Activated naive CD4-positive, alpha-beta T cell treated with anti-CD3 and anti-CD28 coated beads for 36 hours (primary cell): Measurements from ENCODE around the gene NSUN3. TPM values are rescaled to one million over a fixed set of nuclear protein-coding genes. Genes with fewer than 3 reads are reported as not detected.

Source experiments
- CTCF ChIA-PET: fragments of 350-600 bp; sonication (Branson Sonifier 250); formaldehyde crosslinking; loops from one replicate; lab custom pipeline; 2021; ENCODE audit warnings: antibody characterized with exemption; lab: Charles Lee
- DNase-seq: peaks from one replicate; pipeline ENCODE4 v3.0.0-alpha.2; 2020
- H3K27ac Mint-ChIP-seq: one replicate; pipeline ENCODE4 v1.8.0; 2021; ENCODE audit warnings: mild to moderate bottlenecking, mixed read lengths
- H3K27me3 Mint-ChIP-seq: one replicate; pipeline ENCODE4 v1.8.0; 2021; ENCODE audit warnings: low read depth, mixed read lengths
- H3K36me3 Mint-ChIP-seq: one replicate; pipeline ENCODE4 v1.8.0; 2021; ENCODE audit warnings: low read depth, mixed read lengths
- H3K4me1 Mint-ChIP-seq: one replicate; pipeline ENCODE4 v1.8.0; 2021; ENCODE audit warnings: low read depth, mixed read lengths
- H3K4me3 Mint-ChIP-seq: one replicate; pipeline ENCODE4 v1.8.0; 2021; ENCODE audit warnings: mild to moderate bottlenecking, moderate library complexity, mixed read lengths
- H3K9me3 Mint-ChIP-seq: one replicate; pipeline ENCODE4 v1.8.0; 2021; ENCODE audit warnings: mixed read lengths
- intact Hi-C: fragments of 100-400 bp; cut with micrococcal nuclease; formaldehyde crosslinking; loops from one replicate; pipeline ENCODE4 v1.15.1; 2023
- total RNA-seq, 2 experiments: library from RNA; stranded (reverse); gene quantifications; one replicate each; pipeline ENCODE4 v1.2.3, GENCODE V29; 2021

The NSUN3 gene
- total RNA-seq, 2 experiments from 2014 or later, result 10.9 to 15.8 TPM

DNA sequence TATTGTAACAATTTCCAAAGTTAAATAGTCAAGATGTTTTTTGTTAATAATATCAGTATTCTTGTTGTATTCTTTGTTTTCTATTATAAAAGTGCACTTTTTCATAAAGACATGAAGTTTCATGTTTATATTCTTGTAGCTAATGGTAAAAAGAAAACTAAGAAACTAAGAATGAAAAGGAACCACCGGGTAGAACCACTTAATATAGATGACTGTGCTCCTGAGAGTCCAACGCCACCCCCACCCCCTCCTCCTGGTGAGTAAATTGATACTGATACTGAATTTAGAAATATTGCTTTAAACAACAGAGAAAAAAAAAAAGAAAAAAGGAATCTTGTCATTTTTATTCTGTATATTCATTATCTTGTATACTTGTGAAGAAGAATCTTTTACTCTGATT is 13.6 kb upstream of the NSUN3 start:
- peaks cover 5% of the 10 kb centered on the region for H3K36me3 Mint-ChIP-seq
- H3K27me3 Mint-ChIP-seq, result no peaks in the 10 kb centered on the region
- H3K4me1 Mint-ChIP-seq, result no peaks in the 10 kb centered on the region
- intact Hi-C loops, result no loop called here
- H3K4me3 Mint-ChIP-seq, result no peak overlapping the region
- no peak overlapping the region for H3K27ac Mint-ChIP-seq
- CTCF ChIA-PET, result no interaction called here
- no peak for DNase-seq
- no peaks in the 10 kb centered on the region for H3K9me3 Mint-ChIP-seq

DNA sequence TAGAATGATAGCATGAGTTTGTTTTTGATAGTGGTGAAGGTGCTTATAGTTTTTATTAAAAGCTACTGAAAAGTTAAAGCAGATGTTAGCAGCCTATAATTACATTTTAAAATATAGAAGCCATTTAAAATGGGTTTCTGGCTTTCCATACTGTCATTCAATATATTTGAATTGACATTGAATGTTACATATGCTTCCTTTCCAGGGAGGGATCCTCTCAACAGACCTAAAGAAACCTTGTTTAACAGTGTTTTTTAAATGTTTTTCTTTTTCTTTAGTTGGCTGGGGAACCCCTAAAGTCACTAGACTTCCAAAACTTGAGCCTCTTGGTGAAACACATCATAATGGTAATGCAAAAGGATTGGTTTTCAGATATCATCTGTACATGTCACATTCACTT is 12.3 kb upstream of the NSUN3 start:
- CTCF ChIA-PET, result interaction anchor here (0.8 kb wide), 1 partner anchor 40 kb away, joined by 3 read pairs; no protein-coding TSS in a partner anchor
- Mint-ChIP-seq H3K9me3 (no peaks in the 10 kb centered on the region), H3K27me3 (no peaks in the 10 kb centered on the region), H3K4me3 (no peak overlapping the region), H3K4me1 (no peaks in the 10 kb centered on the region), H3K36me3 (no peaks in the 10 kb centered on the region), H3K27ac (no peak overlapping the region)
- no peak for DNase-seq
- intact Hi-C loops, result no loop called here

DNA sequence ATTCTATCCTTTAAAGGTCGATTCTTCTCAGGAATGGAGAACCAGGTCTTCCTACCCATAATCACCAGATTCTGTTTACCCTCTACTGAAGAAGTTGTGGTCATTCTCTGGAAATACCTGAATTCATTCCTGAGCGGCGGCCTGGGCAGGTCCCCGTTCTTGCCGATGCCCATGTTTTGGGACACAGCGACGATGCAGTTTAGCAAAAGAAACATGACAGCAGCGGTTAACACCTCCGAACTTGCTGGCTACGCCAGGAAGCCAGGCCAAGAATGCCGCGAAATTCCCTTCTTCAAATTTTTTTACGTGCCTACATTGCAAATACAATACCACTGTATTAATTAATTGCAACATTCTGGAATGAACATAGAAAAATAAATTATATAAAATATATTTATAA is 1.6 kb upstream of the NSUN3 start:
- no peak overlapping the region for H3K4me3 Mint-ChIP-seq
- no peaks in the 10 kb centered on the region for H3K9me3 Mint-ChIP-seq
- intact Hi-C loops, result no loop called here
- peaks cover 45% of the 10 kb centered on the region for H3K4me1 Mint-ChIP-seq
- no peak overlapping the region for H3K27ac Mint-ChIP-seq
- no peaks in the 10 kb centered on the region for H3K27me3 Mint-ChIP-seq
- CTCF ChIA-PET, result no interaction called here
- H3K36me3 Mint-ChIP-seq, result peaks cover 23% of the 10 kb centered on the region
- no peak for DNase-seq

DNA sequence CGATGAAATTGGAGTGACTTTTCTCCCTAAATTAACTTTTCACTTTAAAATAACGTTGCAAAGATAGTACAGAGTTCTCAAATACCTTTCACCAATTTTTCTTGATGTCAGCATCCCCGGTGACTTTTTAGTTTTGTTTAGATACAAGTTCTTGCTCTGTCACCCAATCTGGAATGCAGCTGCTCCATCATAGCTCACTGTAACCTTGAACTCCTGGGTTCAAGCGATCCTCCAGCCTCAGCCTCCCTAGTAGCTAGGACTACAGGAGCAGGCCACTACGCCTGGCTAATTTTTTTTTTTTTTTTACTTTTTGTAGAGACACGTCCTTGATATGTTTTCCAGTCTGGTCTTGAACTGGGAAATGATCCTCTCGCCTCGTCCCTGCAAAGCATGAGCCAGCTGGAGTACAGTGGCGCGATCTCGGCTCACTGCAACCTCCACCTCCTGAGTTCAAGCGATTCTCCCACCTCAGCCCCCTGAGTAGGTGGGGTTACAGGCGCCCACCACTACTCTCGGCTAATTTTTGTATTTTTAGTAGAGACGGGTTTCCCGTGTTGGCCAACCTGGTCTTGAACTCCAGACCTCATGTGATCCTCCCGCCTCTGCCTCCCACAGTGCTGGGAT is 747 bp downstream of the NSUN3 start:
- peaks cover 5% of the 10 kb centered on the region for H3K9me3 Mint-ChIP-seq
- peak overlapping the region; percentile 95 for H3K4me3 Mint-ChIP-seq
- intact Hi-C loops, result loop anchor here (2.0 kb wide), 1 partner anchor 27 kb away; no protein-coding TSS in a partner anchor
- CTCF ChIA-PET, result interaction anchor here (1.0 to 1.8 kb wide), 3 partner anchors 50 to 60 kb away, joined by 3 to 6 read pairs (median 4); no protein-coding TSS in a partner anchor
- peak overlapping the region; percentile 99 for H3K27ac Mint-ChIP-seq
- DNase-seq, result no peak
- no peaks in the 10 kb centered on the region for H3K27me3 Mint-ChIP-seq
- H3K36me3 Mint-ChIP-seq, result peaks cover 38% of the 10 kb centered on the region
- peaks cover 58% of the 10 kb centered on the region for H3K4me1 Mint-ChIP-seq

DNA sequence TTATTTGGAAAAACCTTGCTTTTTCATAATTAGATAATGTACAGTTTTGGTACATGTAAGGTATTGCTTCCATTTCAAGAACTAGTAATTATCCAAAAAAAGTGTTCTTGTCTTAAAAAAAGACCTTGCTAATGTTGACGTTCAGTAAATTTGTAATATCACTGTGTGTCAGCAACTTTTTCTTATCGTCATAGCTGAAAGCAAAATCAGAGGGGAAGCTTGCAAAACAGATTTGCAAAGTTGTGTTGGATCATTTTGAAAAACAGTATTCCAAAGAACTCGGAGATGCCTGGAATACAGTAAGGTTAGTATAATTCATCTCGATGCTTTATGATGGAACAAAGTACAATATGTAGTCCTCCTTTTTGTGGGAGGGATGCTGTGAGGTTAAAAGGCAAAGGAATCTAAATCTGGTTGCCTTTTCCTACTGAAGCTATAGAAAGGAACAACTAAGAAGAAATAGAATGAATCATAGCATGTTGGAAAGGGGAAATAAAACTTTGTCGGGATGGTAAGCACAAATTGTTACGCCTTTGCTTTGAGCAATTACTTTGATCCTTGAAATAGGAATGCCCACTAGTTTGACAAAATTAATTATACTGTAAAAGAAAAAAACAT is 1.5 kb downstream of the NSUN3 start:
- peaks cover 5% of the 10 kb centered on the region for H3K9me3 Mint-ChIP-seq
- CTCF ChIA-PET, result interaction anchor here (0.6 kb wide), 1 partner anchor 75 kb away, joined by 3 read pairs; no protein-coding TSS in a partner anchor
- no peaks in the 10 kb centered on the region for H3K27me3 Mint-ChIP-seq
- peaks cover 35% of the 10 kb centered on the region for H3K36me3 Mint-ChIP-seq
- no peak for DNase-seq
- intact Hi-C loops, result no loop called here
- peaks cover 57% of the 10 kb centered on the region for H3K4me1 Mint-ChIP-seq
- H3K27ac Mint-ChIP-seq, result peak overlapping the region; percentile 99
- peak overlapping the region; percentile 95 for H3K4me3 Mint-ChIP-seq

DNA sequence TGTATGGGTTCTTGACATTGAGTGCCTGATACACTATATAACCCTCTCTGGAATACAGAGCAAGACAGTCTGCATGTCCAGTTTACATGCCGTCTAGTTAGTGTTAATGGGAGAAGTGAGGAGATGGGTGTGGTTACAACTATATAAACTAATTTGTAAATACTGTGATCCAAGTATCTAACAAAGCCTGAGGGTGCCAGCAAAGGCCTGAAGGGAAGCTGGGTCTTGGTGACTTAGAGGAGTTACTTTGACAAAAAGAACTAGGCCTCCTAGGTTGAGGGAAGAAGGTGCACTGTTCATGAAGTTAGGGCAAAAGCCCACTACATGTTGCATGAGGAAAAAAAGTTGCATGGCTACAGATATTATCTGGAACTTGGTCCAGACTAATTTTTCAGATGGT is 2.3 kb downstream of the NSUN3 start:
- H3K36me3 Mint-ChIP-seq, result peaks cover 34% of the 10 kb centered on the region
- H3K27ac Mint-ChIP-seq, result no peak overlapping the region
- no peak for DNase-seq
- CTCF ChIA-PET, result interaction anchor here (0.6 kb wide), 1 partner anchor 75 kb away, joined by 3 read pairs; no protein-coding TSS in a partner anchor
- peaks cover 59% of the 10 kb centered on the region for H3K4me1 Mint-ChIP-seq
- no peaks in the 10 kb centered on the region for H3K27me3 Mint-ChIP-seq
- intact Hi-C loops, result no loop called here
- peaks cover 5% of the 10 kb centered on the region for H3K9me3 Mint-ChIP-seq
- H3K4me3 Mint-ChIP-seq, result peak overlapping the region; percentile 17

DNA sequence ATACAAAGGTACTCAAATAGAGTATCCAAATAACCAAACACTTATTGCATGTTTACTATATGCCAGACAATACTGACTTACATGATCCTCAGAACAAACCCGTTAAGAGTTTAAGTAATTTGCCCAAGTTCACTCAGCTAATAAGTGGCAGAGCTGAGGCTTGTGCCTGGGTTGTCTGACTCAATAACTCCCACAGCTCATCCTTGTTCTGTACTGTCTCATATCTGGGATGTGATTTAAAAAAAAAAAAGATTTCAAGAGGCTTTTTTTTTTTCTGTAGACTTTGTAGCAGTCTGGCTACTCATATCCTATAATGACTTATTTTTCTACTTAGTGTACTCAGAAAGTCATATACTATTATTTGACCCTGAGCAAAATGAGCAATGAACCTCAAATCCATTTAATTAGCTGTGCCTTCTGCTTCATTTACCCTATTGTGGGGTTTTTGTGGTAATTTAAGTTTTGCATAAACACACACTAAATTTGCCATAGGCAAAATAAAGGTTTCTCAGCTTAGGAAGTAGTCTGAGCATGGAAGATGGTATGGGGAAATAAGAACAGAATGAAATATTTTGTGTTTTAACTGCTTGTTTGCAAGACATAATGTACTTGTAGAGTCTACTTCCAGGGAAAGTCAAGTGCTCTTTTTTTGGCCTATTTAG is 3.1 kb downstream of the NSUN3 start:
- Mint-ChIP-seq H3K4me3 (no peak overlapping the region), H3K27me3 (no peaks in the 10 kb centered on the region), H3K4me1 (peaks cover 60% of the 10 kb centered on the region), H3K9me3 (peaks cover 5% of the 10 kb centered on the region), H3K27ac (no peak overlapping the region), H3K36me3 (peaks cover 30% of the 10 kb centered on the region)
- DNase-seq, result no peak
- CTCF ChIA-PET, result no interaction called here
- intact Hi-C loops, result no loop called here

DNA sequence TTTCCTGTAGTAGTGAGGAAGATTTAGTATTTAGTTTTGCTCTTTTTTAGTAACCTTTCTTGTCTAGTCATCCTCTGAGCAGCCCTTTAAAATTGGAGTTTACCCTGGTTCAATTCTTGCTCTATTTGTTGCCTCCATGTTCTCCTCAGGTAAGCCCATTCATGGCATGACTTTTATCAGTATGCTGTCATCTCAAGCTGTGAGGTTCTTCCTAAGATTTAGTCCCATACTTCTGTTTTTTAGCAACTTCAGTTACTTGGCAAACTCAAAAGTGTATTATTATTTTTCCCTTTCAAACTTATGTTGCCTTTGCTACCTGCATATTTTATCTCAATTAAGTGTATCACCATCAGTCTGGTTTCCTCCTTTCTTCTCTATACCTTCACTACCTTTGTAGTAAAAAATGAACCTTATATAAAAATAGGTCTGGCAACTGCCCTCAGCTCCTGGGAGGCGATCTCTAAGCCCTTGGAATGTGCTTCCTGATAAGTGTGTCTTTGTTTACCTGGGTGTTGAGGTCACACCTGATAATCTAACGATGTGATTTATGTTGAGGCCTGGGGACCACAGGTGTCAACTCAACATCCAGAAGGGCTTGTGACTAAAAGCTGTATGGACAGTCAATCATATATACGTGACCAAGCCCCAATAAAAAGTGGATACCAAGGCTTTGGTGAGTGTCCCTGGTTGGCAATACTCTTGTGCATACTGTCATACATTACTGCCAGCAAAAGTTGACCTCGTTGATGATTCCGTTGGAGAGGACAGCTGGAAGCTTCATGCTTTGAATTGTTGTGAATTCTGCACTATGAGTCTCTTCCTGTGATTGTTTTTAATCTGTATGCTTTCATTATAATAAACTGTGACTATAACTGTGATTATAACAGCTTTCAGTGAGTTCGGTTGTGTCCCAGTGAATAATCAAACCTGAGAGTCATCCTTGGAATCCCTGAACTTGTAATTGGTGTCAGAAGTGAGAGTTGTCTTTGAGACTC is 3.9 kb downstream of the NSUN3 start:
- Mint-ChIP-seq H3K36me3 (peaks cover 32% of the 10 kb centered on the region), H3K4me1 (peaks cover 68% of the 10 kb centered on the region), H3K4me3 (no peak overlapping the region), H3K27ac (no peak overlapping the region), H3K27me3 (no peaks in the 10 kb centered on the region), H3K9me3 (peaks cover 5% of the 10 kb centered on the region)
- intact Hi-C loops, result no loop called here
- DNase-seq, result no peak
- CTCF ChIA-PET, result no interaction called here

DNA sequence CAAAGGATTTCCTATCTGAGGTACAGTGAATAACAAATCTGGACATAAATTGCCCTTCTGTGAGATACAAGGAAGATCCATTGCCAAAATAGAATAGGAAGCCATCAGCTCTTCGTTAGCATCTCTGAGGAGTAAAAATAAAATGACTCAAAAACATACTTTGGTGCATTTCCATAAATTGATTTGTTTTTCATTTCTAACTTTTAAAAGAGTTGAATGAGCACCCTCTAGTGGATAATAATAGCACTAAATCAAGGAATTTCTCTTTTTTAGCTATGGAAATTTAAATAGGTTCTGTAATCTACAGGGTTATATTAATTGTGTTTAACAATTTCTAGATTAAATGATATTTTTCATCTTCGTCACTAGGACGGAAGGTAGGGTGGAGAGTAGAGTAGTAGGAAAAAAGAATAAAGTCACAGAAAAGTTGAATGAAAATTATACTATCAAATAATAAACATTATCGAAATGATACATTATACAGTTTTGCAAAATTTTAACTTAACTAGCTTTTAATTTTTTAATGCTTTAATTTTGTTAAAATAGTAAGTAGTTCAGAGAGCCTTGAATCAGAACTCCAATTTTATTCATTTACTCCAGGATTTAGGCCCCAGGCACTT is 6.4 kb downstream of the NSUN3 start:
- Mint-ChIP-seq H3K27ac (no peak overlapping the region), H3K36me3 (peaks cover 50% of the 10 kb centered on the region), H3K4me3 (no peak overlapping the region), H3K9me3 (peaks cover 5% of the 10 kb centered on the region), H3K4me1 (peaks cover 76% of the 10 kb centered on the region), H3K27me3 (no peaks in the 10 kb centered on the region)
- CTCF ChIA-PET, result interaction anchor here (0.7 to 3.1 kb wide), 16 partner anchors 11 to 813 kb away, joined by 3 to 30 read pairs (median 5); no protein-coding TSS in a partner anchor
- intact Hi-C loops, result loop anchor here (1.0 kb wide), 2 partner anchors 58 to 65 kb away; no protein-coding TSS in a partner anchor
- no peak for DNase-seq

DNA sequence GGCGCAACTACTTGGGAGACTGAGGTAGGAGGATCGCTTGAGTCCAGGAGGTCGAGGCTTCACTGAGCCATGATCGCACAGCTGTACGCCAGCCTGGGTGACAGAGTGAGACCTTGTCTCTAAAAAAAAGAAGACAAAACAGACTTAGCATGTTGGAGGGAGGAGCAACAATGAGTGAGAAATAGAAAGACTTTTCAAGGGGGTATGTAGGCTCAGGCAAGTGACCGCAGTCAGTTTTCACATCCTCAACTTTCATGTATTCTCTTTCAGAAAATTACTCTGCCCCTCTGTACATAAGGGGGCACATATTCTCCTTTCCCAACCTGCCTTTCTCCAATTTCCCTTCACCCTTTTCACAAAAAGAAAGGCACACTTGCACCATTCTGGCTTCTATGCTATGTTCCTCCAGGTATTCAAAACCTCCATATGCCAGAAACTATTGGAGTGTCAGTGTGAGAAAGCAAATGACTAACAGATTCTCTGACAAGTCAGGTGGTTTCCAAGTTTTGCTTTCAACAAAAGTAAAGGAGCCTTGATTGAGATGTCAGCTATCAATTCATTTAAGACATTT is 7.6 kb downstream of the NSUN3 start:
- H3K4me1 Mint-ChIP-seq, result peaks cover 74% of the 10 kb centered on the region
- H3K4me3 Mint-ChIP-seq, result no peak overlapping the region
- CTCF ChIA-PET, result interaction anchor here (0.7 to 3.1 kb wide), 10 partner anchors 8 to 89 kb away, joined by 3 to 30 read pairs (median 4); partner anchors contain the start of gene DHFR2
- no peak overlapping the region for H3K27ac Mint-ChIP-seq
- H3K9me3 Mint-ChIP-seq, result peaks cover 5% of the 10 kb centered on the region
- intact Hi-C loops, result no loop called here
- peaks cover 48% of the 10 kb centered on the region for H3K36me3 Mint-ChIP-seq
- no peak for DNase-seq
- H3K27me3 Mint-ChIP-seq, result no peaks in the 10 kb centered on the region

DNA sequence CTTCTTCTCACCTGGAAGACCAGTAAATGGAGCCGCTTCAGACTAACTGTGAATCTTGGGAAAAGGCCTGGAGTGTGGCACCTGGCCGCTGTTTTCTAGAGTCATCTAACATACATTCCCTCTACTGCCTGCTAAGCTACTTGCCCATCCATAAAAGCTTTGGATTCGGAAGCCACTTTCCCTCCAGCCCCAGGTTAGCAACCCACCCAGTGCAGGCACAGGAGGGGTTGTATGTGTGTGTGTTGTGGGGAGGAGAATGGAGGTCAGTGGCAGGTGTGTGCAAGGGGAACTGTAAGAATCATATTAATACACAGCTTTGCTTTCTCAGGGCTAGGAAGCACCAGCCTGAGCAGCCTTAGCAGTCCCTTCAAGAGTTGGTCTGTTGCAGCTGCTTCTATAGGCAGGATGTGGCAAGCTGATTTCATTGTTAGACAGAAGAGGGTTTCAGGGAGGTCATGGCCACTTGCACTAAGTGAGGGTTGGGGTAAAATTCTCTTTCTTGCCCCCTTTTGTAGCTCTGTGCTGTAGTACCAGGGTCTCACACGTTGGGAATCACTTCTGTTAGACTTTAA is 8.9 kb downstream of the NSUN3 start:
- CTCF ChIA-PET, result interaction anchor here (1.0 to 3.1 kb wide), 3 partner anchors 68 to 87 kb away, joined by 3 to 30 read pairs (median 3); no protein-coding TSS in a partner anchor
- Mint-ChIP-seq H3K4me1 (peaks cover 68% of the 10 kb centered on the region), H3K36me3 (peaks cover 51% of the 10 kb centered on the region), H3K9me3 (peaks cover 5% of the 10 kb centered on the region), H3K27me3 (no peaks in the 10 kb centered on the region), H3K27ac (no peak overlapping the region), H3K4me3 (no peak overlapping the region)
- DNase-seq, result no peak
- intact Hi-C loops, result no loop called here
